SKM-1 (cell line): ENCODE data around the gene FOXK1.

Source experiments
- DNase-seq: peaks from one replicate; lab custom pipeline; 2025; ENCODE audit not compliant: unreplicated experiment; lab: John Stamatoyannopoulos, UW

The FOXK1 gene

GRCh38 chr7:4720225-4720624, 38.1 kb downstream of the FOXK1 start:
- no peak for DNase-seq

GRCh38 chr7:4722308-4722707, 40.2 kb downstream of the FOXK1 start:
- DNase-seq, result no peak

GRCh38 chr7:4722960-4723630, 41.0 kb downstream of the FOXK1 start:
- DNase-seq, result no peak

GRCh38 chr7:4724648-4725013, 42.5 kb downstream of the FOXK1 start:
- DNase-seq, result no peak

- DNase-seq, result no peak
These were observed 43.1 kb downstream of the FOXK1 start for GRCh38 chr7:4725014-4725849.

- no peak for DNase-seq
These were observed 43.9 kb downstream of the FOXK1 start for GRCh38 chr7:4725850-4726450.

GRCh38 chr7:4726566-4726965, 44.5 kb downstream of the FOXK1 start:
- no peak for DNase-seq

- DNase-seq, result no peak
These were observed 46.0 kb downstream of the FOXK1 start for GRCh38 chr7:4727914-4728705.

GRCh38 chr7:4729266-4729665, 47.2 kb downstream of the FOXK1 start:
- no peak for DNase-seq

- DNase-seq, result no peak
These were observed 48.2 kb downstream of the FOXK1 start for GRCh38 chr7:4730276-4730675.

- DNase-seq, result no peak
These were observed 48.9 kb downstream of the FOXK1 start for GRCh38 chr7:4730971-4731370.

GRCh38 chr7:4731803-4732202, 49.7 kb downstream of the FOXK1 start:
- no peak for DNase-seq

- no peak for DNase-seq
These were observed 51.9 kb downstream of the FOXK1 start for GRCh38 chr7:4733936-4734528.

- DNase-seq, result no peak
These were observed 52.7 kb downstream of the FOXK1 start for GRCh38 chr7:4734587-4735345.

GRCh38 chr7:4737300-4737699, 55.2 kb downstream of the FOXK1 start:
- DNase-seq, result no peak

GRCh38 chr7:4738711-4739527, 56.8 kb downstream of the FOXK1 start:
- DNase-seq, result no peak

GRCh38 chr7:4739528-4739992, 57.5 kb downstream of the FOXK1 start:
- no peak for DNase-seq

GRCh38 chr7:4740796-4741195, 58.7 kb downstream of the FOXK1 start:
- no peak for DNase-seq

- DNase-seq, result no peak
These were observed 60.0 kb downstream of the FOXK1 start for GRCh38 chr7:4742051-4742573.
